H1 (cell line): Measurements from ENCODE around the gene FSTL4. TPM values are rescaled to one million over a fixed set of nuclear protein-coding genes. Genes with fewer than 3 reads are reported as not detected.

Source experiments
- CTCF ChIA-PET: fragments of 300-600 bp; sonication (Branson Sonifier 250); formaldehyde crosslinking; loops from one replicate; lab custom pipeline; 2021; ENCODE audit not compliant: partially characterized antibody; lab: Charles Lee
- POLR2A ChIA-PET: fragments of 300-600 bp; sonication (Branson Sonifier 250); formaldehyde crosslinking; loops from one replicate; lab custom pipeline; 2021; ENCODE audit warnings: inconsistent platforms; ENCODE audit not compliant: partially characterized antibody; lab: Charles Lee
- DNase-seq, 2 experiments: peaks; one replicate each; pipeline versions ENCODE4 v3.0.0 to v3.0.0-alpha.2; 2010 to 2022; ENCODE audit warnings: low spot score in 2 of 2, low read depth in 1 of 2, mixed read lengths in 1 of 2
- FAIRE-seq: peaks from 2 replicates; lab custom pipeline; 2011; peaks lifted over from hg19 to GRCh38; lab: Jason Lieb, UNC
- H2AFZ ChIP-seq: 2 replicates; pipeline ENCODE4 v1.8.1; 2012; ENCODE audit warnings: low read length, inconsistent platforms
- H2AK5ac ChIP-seq: 2 replicates; pipeline ENCODE4 v1.6.1; 2013; ENCODE audit warnings: low read depth, low read length
- H2BK120ac ChIP-seq: replicated peaks from 2 replicates; pipeline ENCODE3; 2013; ENCODE audit warnings: low read depth, low read length, inconsistent platforms
- H2BK12ac ChIP-seq: 2 replicates; pipeline ENCODE4 v1.6.1; 2013; ENCODE audit warnings: low read depth, low read length
- H2BK15ac ChIP-seq: 2 replicates; pipeline ENCODE4 v1.6.1; 2013; ENCODE audit warnings: low read length
- H2BK20ac ChIP-seq: 2 replicates; pipeline ENCODE4 v1.6.1; 2013; ENCODE audit warnings: low read length
- H2BK5ac ChIP-seq: 2 replicates; pipeline ENCODE4 v1.6.1; 2013; ENCODE audit warnings: low read depth, low read length
- H3K14ac ChIP-seq: 2 replicates; pipeline ENCODE4 v1.6.1; 2013; ENCODE audit warnings: inconsistent platforms; ENCODE audit not compliant: insufficient read length
- H3K18ac ChIP-seq: 2 replicates; pipeline ENCODE4 v1.6.1; 2013; ENCODE audit warnings: low read length; ENCODE audit errors: extremely low read depth
- H3K23ac ChIP-seq: 2 replicates; pipeline ENCODE4 v1.6.1; 2013; ENCODE audit warnings: inconsistent platforms; ENCODE audit not compliant: insufficient read length
- H3K23me2 ChIP-seq: 2 replicates; pipeline ENCODE4 v1.6.1; 2013; ENCODE audit warnings: low read depth, low read length
- H3K27ac ChIP-seq: 2 replicates; pipeline ENCODE4 v1.6.1; 2011; ENCODE audit warnings: low read depth, low read length, inconsistent platforms
- H3K27me3 ChIP-seq, 4 experiments: replicated peaks in 1 of 4; 1 replicate in 1 of 4; 2 replicates in 3 of 4; pipeline versions ENCODE4 v1.6.1 to v1.8.1; 2011 to 2013; ENCODE audit warnings: low read length in 3 of 4, mild to moderate bottlenecking in 3 of 4, inconsistent platforms in 2 of 4, mixed read lengths in 2 of 4, moderate library complexity in 1 of 4; ENCODE audit not compliant: control insufficient read depth in 3 of 4, insufficient read depth in 3 of 4; ENCODE audit errors: extremely low read depth in 1 of 4
- H3K36me3 ChIP-seq, 4 experiments: 2 replicates each; pipeline versions ENCODE4 v1.6.1 to v1.8.1; 2011 to 2013; ENCODE audit warnings: mild to moderate bottlenecking in 4 of 4, low read length in 3 of 4, moderate library complexity in 2 of 4, control low read depth in 1 of 4, inconsistent platforms in 1 of 4; ENCODE audit not compliant: insufficient read depth in 4 of 4, control insufficient read depth in 2 of 4
- H3K4ac ChIP-seq: replicated peaks from 2 replicates; pipeline ENCODE3; 2013; ENCODE audit warnings: low read length, low read depth, mixed read lengths, inconsistent platforms; ENCODE audit not compliant: insufficient read length
- H3K4me1 ChIP-seq, 4 experiments: replicated peaks in 1 of 4; 1 replicate in 1 of 4; 2 replicates in 3 of 4; pipeline versions ENCODE4 v1.6.1 to v1.8.1; 2011 to 2013; ENCODE audit warnings: low read length in 3 of 4, inconsistent platforms in 2 of 4, mixed read lengths in 1 of 4; ENCODE audit not compliant: insufficient read depth in 4 of 4, control insufficient read depth in 3 of 4
- H3K4me2 ChIP-seq, 2 experiments: 2 replicates each; pipeline versions ENCODE4 v1.6.1 to v1.8.1; 2011 to 2013; ENCODE audit warnings: low read depth in 2 of 2, low read length in 2 of 2, control low read depth in 1 of 2, inconsistent platforms in 1 of 2, mild to moderate bottlenecking in 1 of 2; ENCODE audit not compliant: insufficient read depth in 1 of 2
- H3K4me3 ChIP-seq, 4 experiments: fragments of 200-600, 300-600 bp in 1 of 4; sonication (generic), shearing (Covaris generic), sonication (Bioruptor Twin) in 1 of 4; 2 replicates each; pipeline versions ENCODE4 v1.5.1 to v1.8.1; 2011 to 2016; ENCODE audit warnings: low read length in 4 of 4, low read depth in 3 of 4, control low read depth in 2 of 4, inconsistent platforms in 2 of 4, mild to moderate bottlenecking in 2 of 4, mixed read lengths in 1 of 4, moderate library complexity in 1 of 4; ENCODE audit not compliant: insufficient read depth in 2 of 4; ENCODE audit errors: extremely low read depth in 1 of 4
- H3K56ac ChIP-seq: replicated peaks from 2 replicates; pipeline ENCODE3; 2013; ENCODE audit warnings: low read depth, mild to moderate bottlenecking, mixed read lengths, low read length, inconsistent platforms; ENCODE audit not compliant: insufficient read length
- H3K79me1 ChIP-seq: 2 replicates; pipeline ENCODE4 v1.6.1; 2013; ENCODE audit warnings: low read depth, low read length, control low read depth
- H3K79me2 ChIP-seq, 2 experiments: 2 replicates each; pipeline versions ENCODE4 v1.6.1 to v1.8.1; 2012 to 2013; ENCODE audit warnings: low read length in 2 of 2, mild to moderate bottlenecking in 2 of 2, inconsistent platforms in 1 of 2; ENCODE audit not compliant: insufficient read depth in 2 of 2, control insufficient read depth in 1 of 2
- H3K9ac ChIP-seq, 4 experiments: replicated peaks in 1 of 4; 1 replicate in 1 of 4; 2 replicates in 3 of 4; pipeline versions ENCODE4 v1.6.1 to v1.8.1; 2011 to 2013; ENCODE audit warnings: low read depth in 3 of 4, low read length in 3 of 4, control low read depth in 2 of 4, mild to moderate bottlenecking in 2 of 4, moderate library complexity in 2 of 4, inconsistent platforms in 1 of 4; ENCODE audit errors: extremely low read depth in 1 of 4
- H3K9me3 ChIP-seq, 2 experiments: 2 replicates each; pipeline versions ENCODE4 v1.6.1 to v1.8.1; 2012 to 2013; ENCODE audit warnings: mild to moderate bottlenecking in 2 of 2, moderate library complexity in 2 of 2, control low read depth in 1 of 2, inconsistent platforms in 1 of 2, low read depth in 1 of 2, low read length in 1 of 2, mixed read lengths in 1 of 2; ENCODE audit not compliant: insufficient read depth in 2 of 2
- H4K20me1 ChIP-seq, 2 experiments: replicated peaks in 1 of 2; 2 replicates each; pipeline versions ENCODE3 to v1.8.1; 2011 to 2013; ENCODE audit warnings: inconsistent platforms in 2 of 2, low read length in 2 of 2, mild to moderate bottlenecking in 1 of 2; ENCODE audit not compliant: insufficient read depth in 2 of 2, control insufficient read depth in 1 of 2
- H4K5ac ChIP-seq: 2 replicates; pipeline ENCODE4 v1.6.1; 2013; ENCODE audit warnings: low read length, low read depth, mixed read lengths, inconsistent platforms; ENCODE audit not compliant: insufficient read length
- H4K8ac ChIP-seq: 2 replicates; pipeline ENCODE4 v1.8.0; 2013; ENCODE audit warnings: mild to moderate bottlenecking, moderate library complexity, low read length, inconsistent platforms; ENCODE audit not compliant: insufficient read depth; ENCODE audit errors: extremely low read depth
- H4K91ac ChIP-seq: replicated peaks from 2 replicates; pipeline ENCODE3; 2013; ENCODE audit warnings: low read length, mixed read lengths, inconsistent platforms; ENCODE audit not compliant: insufficient read length
- ASH2L ChIP-seq: fragments of 200-600, 300-600 bp; sonication (generic); IDR thresholded peaks from one replicate; pipeline ENCODE4 v1.7.1; 2017; ENCODE audit warnings: low read length
- CEBPB ChIP-seq: IDR thresholded peaks from 2 replicates; pipeline ENCODE4 v1.6.1; 2012; ENCODE audit warnings: low read depth, low read length
- GTF2F1 ChIP-seq: IDR thresholded peaks from 2 replicates; pipeline ENCODE4 v1.6.1; 2012; ENCODE audit warnings: low read depth, low read length, improper control_type of control experiment, borderline replicate concordance
- KDM1A ChIP-seq: fragments of 200-600, 300-600 bp; sonication (generic); IDR thresholded peaks from 2 replicates; pipeline ENCODE4 v1.7.1; 2016; ENCODE audit warnings: mild to moderate bottlenecking, low read length, borderline replicate concordance
- KDM4A ChIP-seq: IDR thresholded peaks from one replicate; pipeline ENCODE4 v1.7.1; 2012; ENCODE audit warnings: low read depth, mild to moderate bottlenecking, moderate library complexity, low read length, inconsistent platforms; ENCODE audit not compliant: severe bottlenecking
- MAFK ChIP-seq: IDR thresholded peaks from 2 replicates; pipeline ENCODE4 v1.6.1; 2012; ENCODE audit warnings: low read depth, mild to moderate bottlenecking, improper control_type of control experiment, low read length
- MAX ChIP-seq: IDR thresholded peaks from 2 replicates; pipeline ENCODE4 v1.6.1; 2012; ENCODE audit warnings: inconsistent platforms
- RFX5 ChIP-seq: IDR thresholded peaks from 2 replicates; pipeline ENCODE4 v1.6.1; 2011; ENCODE audit warnings: low read depth, low read length, improper control_type of control experiment, borderline replicate concordance
- TCF12 ChIP-seq: IDR thresholded peaks from 2 replicates; pipeline ENCODE4 v1.6.1; 2011; ENCODE audit warnings: low read depth, mild to moderate bottlenecking, low read length
- WGBS, 2 experiments: shearing (Covaris generic) in 1 of 2; methylation state at CpG; one replicate each; pipeline versions ENCODE4 v1.1.6 to v1.1.7; 2013 to 2015; ENCODE audit warnings: low lambda C conversion rate in 2 of 2, mixed read lengths in 2 of 2, inconsistent platforms in 1 of 2, low coverage in 1 of 2, missing lambda C conversion rate in 1 of 2; ENCODE audit not compliant: insufficient replicate concordance in 2 of 2, insufficient coverage in 1 of 2, insufficient read length in 1 of 2; ENCODE audit errors: extremely low coverage in 1 of 2, missing lambda C conversion rate in 1 of 2; 5-methylcytosine and 5-hydroxymethylcytosine counted together
- polyA plus RNA-seq, 7 experiments: library from polyadenylated mRNA; depleted of rRNA in 3 of 7; stranded (reverse) in 5 of 7; unstranded in 2 of 7; fragments of >200 nt in 5 of 7; fragments of 200-250 nt in 2 of 7; gene quantifications; 1 replicate in 5 of 7; 2 replicates in 1 of 7; 4 replicates in 1 of 7; pipeline versions ENCODE4 v1.2.1 to v1.2.3, GENCODE V29; 2011 to 2013; ENCODE audit warnings: missing spikeins in 2 of 7, mixed read lengths in 2 of 7
- total RNA-seq: library from RNA; stranded (reverse); fragmentation: NEBNext Ultra II Directional; extraction: Animal tissue kit (Norgen Biotek cat#: 25700); gene quantifications from 2 replicates; pipeline ENCODE4 v1.2.1, GENCODE V29; 2021
- TF ChIP-seq, protein P1 (sequence below): IDR thresholded peaks from 2 replicates; pipeline ENCODE4 v1.6.1; 2012; ENCODE audit warnings: low read length, inconsistent platforms

Gene FSTL4
- total and polyA plus RNA-seq, 2 of the 8 experiments (the other 6 are each of a cell fraction or from before 2014, with no cell fraction given) = 3.1 to 4.1 TPM

DNA sequence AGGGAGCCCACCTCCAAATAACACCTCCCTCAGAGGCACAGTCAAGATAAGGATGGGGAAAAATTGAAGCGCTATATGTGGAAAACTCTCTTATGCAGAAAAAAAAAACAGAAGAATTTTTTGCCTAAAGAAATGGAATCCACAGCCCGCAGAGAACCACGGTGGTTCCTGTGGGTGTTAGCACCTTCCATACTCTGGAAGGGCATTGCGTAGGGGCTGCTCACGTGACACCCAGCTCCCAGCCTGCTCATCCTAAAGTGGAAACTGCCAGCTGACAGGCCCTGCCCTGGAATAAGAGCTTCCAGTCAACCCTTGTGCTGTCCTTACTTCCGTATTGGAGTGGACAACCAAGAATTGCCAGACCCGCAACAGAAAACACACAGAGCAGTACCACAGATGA lies 142.5 kb downstream of the FSTL4 start:
- POLR2A ChIA-PET = no interaction called here

More for the DNA sequence above, 142.5 kb downstream of the FSTL4 start:
- Histone ChIP-seq H4K5ac (no peak overlapping the region), H2BK12ac (no peak overlapping the region), H3K79me2 (no peaks in the 10 kb centered on the region), H3K18ac (no peak overlapping the region), H3K4me2 (no peak overlapping the region), H4K91ac (no peak overlapping the region), H3K27me3 (no peaks in the 10 kb centered on the region), H3K36me3 (no peaks in the 10 kb centered on the region), H3K23me2 (peaks cover 6% of the 10 kb centered on the region; the same call in 1 of the 2 replicates), H2BK120ac (no peak overlapping the region), H2BK20ac (no peak overlapping the region), H3K79me1 (peaks cover 3% of the 10 kb centered on the region; the same call in 1 of the 2 replicates), H4K8ac (no peak overlapping the region), H3K23ac (no peak overlapping the region), H3K56ac (no peak overlapping the region), H2AK5ac (no peak overlapping the region), H2AFZ (no peak overlapping the region), H2BK5ac (no peak overlapping the region), H4K20me1 (peaks cover 0 to 4% of the 10 kb centered on the region in 2 experiments), H3K14ac (no peak overlapping the region)
- WGBS, 2 experiments = 81% methylated on average over 7 of the region's 7 CpGs; no CpG with 5 or more reads in 1 of the 2 experiments
- FAIRE-seq (no peak), DNase-seq (no peak)
- CTCF ChIA-PET = interaction anchor here (0.6 to 2.9 kb wide), 4 partner anchors 9 to 424 kb away, joined by 3 to 17 read pairs (median 4); no protein-coding TSS in a partner anchor
- TF ChIP-seq MAX (no peak), KDM1A (no peak), RFX5 (no peak), MAFK (no peak), ASH2L (no peak), GTF2F1 (no peak), CEBPB (no peak), TCF12 (no peak), KDM4A (no peak)
- TF ChIP-seq, protein P1, sequence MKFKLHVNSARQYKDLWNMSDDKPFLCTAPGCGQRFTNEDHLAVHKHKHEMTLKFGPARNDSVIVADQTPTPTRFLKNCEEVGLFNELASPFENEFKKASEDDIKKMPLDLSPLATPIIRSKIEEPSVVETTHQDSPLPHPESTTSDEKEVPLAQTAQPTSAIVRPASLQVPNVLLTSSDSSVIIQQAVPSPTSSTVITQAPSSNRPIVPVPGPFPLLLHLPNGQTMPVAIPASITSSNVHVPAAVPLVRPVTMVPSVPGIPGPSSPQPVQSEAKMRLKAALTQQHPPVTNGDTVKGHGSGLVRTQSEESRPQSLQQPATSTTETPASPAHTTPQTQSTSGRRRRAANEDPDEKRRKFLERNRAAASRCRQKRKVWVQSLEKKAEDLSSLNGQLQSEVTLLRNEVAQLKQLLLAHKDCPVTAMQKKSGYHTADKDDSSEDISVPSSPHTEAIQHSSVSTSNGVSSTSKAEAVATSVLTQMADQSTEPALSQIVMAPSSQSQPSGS = no peak
- TF ChIP-seq, all 59 proteins: peak for 0
- Histone ChIP-seq H2BK15ac (no peak overlapping the region; the same call in 1 of the 2 replicates), H3K27ac (no peak overlapping the region), H3K4me1 (peaks cover 0 to 14% (median 6%) of the 10 kb centered on the region in 4 experiments; a peak in 5 of 7 replicates), H3K9ac (no peak overlapping the region), H3K4me3 (no peak overlapping the region), H3K9me3 (no peaks in the 10 kb centered on the region), H3K4ac (no peak overlapping the region)
